B cell (primary cell): ENCODE measurements around the gene CBARP.

Source experiments
- EZH2 ChIP-seq: IDR thresholded peaks from 2 replicates; pipeline ENCODE4 v1.6.1; 2012; ENCODE audit warnings: borderline replicate concordance, low read depth, mild to moderate bottlenecking, moderate library complexity, low read length; ENCODE audit not compliant: insufficient read depth, poor library complexity, severe bottlenecking
- TF ChIP-seq, protein P1 (sequence below): fragments of 200-600 bp; IDR thresholded peaks from one replicate; pipeline ENCODE4 v1.8.0; 2022; ENCODE audit warnings: antibody characterized with exemption, mild to moderate bottlenecking

DNA sequence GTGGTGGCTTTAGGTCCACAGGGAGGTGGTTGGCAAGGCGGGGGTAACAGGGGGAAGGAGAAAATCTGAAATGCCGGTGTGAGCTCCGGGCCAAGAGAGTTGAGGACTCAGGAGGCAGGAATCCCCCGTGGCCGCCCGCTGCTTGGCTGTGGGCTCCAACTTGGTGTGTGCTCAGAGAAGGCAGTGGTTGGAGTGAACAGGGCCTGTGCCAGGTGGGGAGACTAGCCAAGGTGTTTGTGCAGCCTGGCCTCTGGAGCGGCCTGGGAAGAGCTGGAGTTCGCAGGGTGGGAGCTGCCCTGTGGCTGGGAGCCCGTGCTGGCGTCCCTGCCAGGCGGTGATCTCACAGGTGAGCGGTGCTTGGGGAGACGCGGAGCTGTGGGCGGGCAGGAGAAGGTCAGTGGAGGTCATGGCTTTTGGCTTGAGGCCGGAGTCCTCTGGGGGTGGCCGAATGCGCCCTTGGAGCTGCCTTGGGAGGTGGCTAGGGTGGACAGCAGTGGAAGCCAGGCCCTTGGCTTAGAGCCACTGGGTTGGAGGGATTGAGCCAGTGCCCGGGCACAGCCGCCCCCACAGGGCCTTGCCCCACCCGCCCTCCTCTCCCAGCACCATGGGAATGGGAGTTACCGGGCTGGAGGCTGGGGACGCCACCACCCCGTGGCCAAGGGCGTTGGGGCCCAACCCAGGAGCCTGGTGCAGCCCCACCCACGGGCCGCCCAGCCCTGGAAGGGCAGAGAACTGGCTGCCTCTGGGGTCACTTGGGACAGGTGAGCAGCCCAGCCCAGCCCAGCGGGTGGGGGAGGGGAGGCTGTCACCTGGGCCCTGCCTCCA lies 24.2 kb upstream of the CBARP start:
- TF ChIP-seq, protein P1, sequence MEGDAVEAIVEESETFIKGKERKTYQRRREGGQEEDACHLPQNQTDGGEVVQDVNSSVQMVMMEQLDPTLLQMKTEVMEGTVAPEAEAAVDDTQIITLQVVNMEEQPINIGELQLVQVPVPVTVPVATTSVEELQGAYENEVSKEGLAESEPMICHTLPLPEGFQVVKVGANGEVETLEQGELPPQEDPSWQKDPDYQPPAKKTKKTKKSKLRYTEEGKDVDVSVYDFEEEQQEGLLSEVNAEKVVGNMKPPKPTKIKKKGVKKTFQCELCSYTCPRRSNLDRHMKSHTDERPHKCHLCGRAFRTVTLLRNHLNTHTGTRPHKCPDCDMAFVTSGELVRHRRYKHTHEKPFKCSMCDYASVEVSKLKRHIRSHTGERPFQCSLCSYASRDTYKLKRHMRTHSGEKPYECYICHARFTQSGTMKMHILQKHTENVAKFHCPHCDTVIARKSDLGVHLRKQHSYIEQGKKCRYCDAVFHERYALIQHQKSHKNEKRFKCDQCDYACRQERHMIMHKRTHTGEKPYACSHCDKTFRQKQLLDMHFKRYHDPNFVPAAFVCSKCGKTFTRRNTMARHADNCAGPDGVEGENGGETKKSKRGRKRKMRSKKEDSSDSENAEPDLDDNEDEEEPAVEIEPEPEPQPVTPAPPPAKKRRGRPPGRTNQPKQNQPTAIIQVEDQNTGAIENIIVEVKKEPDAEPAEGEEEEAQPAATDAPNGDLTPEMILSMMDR, result peak; percentile 5
- no peak for TF ChIP-seq EZH2
